IMR-90 (cell line): ENCODE measurements around the gene ADGRG2. TPM values are rescaled to one million over a fixed set of nuclear protein-coding genes. Genes with fewer than 3 reads are reported as not detected.

Experiments
- ATAC-seq: fragments of 200-7000 bp; cut with Tn5 transposase; 2 replicates; pipeline ENCODE4 v1.9.1; 2020; ENCODE audit warnings: low read depth, mild to moderate bottlenecking, moderate library complexity
- BruUV-seq: library from RNA; stranded (reverse); fragments of 400-500 nt; replicated peaks from 2 replicates; lab custom pipeline; 2021; lab: Mats Ljungman, UMichigan
- CTCF ChIA-PET: fragments of 300-600 bp; formaldehyde crosslinking; extraction: SDS; loops from one replicate; lab custom pipeline; 2021; ENCODE audit warnings: antibody characterized with exemption; lab: Yijun Ruan, JAX
- POLR2A ChIA-PET: fragments of 300-600 bp; sonication (Branson Sonifier 250); formaldehyde crosslinking; loops from one replicate; lab custom pipeline; 2022; ENCODE audit warnings: antibody characterized with exemption; ENCODE audit not compliant: unreplicated experiment; lab: Charles Lee
- DNase-seq: peaks from one replicate; pipeline ENCODE4 v3.0.0; 2013
- H2AFZ ChIP-seq: replicated peaks from 2 replicates; pipeline ENCODE3; 2013; ENCODE audit warnings: low read length, mild to moderate bottlenecking; ENCODE audit not compliant: poor library complexity
- H2AK5ac ChIP-seq: 2 replicates; pipeline ENCODE4 v1.6.1; 2013; ENCODE audit warnings: low read depth, low read length, inconsistent platforms
- H2AK9ac ChIP-seq: replicated peaks from 2 replicates; pipeline ENCODE3; 2013; ENCODE audit warnings: mild to moderate bottlenecking, low read depth, low read length, moderate library complexity; ENCODE audit not compliant: poor library complexity
- H2BK120ac ChIP-seq: 2 replicates; pipeline ENCODE4 v1.6.1; 2013; ENCODE audit warnings: low read depth, low read length, inconsistent platforms
- H2BK15ac ChIP-seq: 3 replicates; pipeline ENCODE4 v1.6.1; 2013; ENCODE audit warnings: low read depth, low read length, inconsistent platforms
- H2BK20ac ChIP-seq: 2 replicates; pipeline ENCODE4 v1.6.1; 2013; ENCODE audit warnings: low read depth, mild to moderate bottlenecking, inconsistent platforms, low read length, moderate library complexity
- H2BK5ac ChIP-seq: 2 replicates; pipeline ENCODE4 v1.6.1; 2013; ENCODE audit warnings: mild to moderate bottlenecking, low read depth, low read length, inconsistent platforms; ENCODE audit not compliant: poor library complexity, severe bottlenecking
- H3K14ac ChIP-seq: replicated peaks from 2 replicates; pipeline ENCODE4 v1.6.1; 2013; ENCODE audit warnings: low read depth, low read length, inconsistent platforms
- H3K18ac ChIP-seq: 2 replicates; pipeline ENCODE4 v1.6.1; 2013; ENCODE audit warnings: low read depth, low read length, control low read depth
- H3K23ac ChIP-seq: 2 replicates; pipeline ENCODE4 v1.6.1; 2013; ENCODE audit warnings: low read depth, low read length, inconsistent platforms
- H3K27ac ChIP-seq: 2 replicates; pipeline ENCODE4 v1.5.1; 2013; ENCODE audit warnings: mild to moderate bottlenecking, control low read depth, low read length; ENCODE audit not compliant: insufficient read depth
- H3K27me3 ChIP-seq: 2 replicates; pipeline ENCODE4 v1.6.1; 2013; ENCODE audit warnings: low read length; ENCODE audit not compliant: control insufficient read depth, insufficient read depth
- H3K36me3 ChIP-seq: 2 replicates; pipeline ENCODE4 v1.6.1; 2013; ENCODE audit warnings: low read length, mixed read lengths; ENCODE audit not compliant: control insufficient read depth, insufficient read depth
- H3K4ac ChIP-seq: 2 replicates; pipeline ENCODE4 v1.6.1; 2013; ENCODE audit warnings: low read depth, low read length, inconsistent platforms
- H3K4me1 ChIP-seq: 2 replicates; pipeline ENCODE4 v1.6.1; 2013; ENCODE audit warnings: low read length, mixed read lengths; ENCODE audit not compliant: control insufficient read depth, insufficient read depth
- H3K4me2 ChIP-seq: 2 replicates; pipeline ENCODE4 v1.6.1; 2013; ENCODE audit warnings: low read depth, mild to moderate bottlenecking, control low read depth, low read length, moderate library complexity
- H3K4me3 ChIP-seq: 2 replicates; pipeline ENCODE4 v1.5.1; 2013; ENCODE audit warnings: low read depth, mild to moderate bottlenecking, control low read depth, low read length, moderate library complexity; ENCODE audit not compliant: insufficient read depth
- H3K56ac ChIP-seq: 2 replicates; pipeline ENCODE4 v1.6.1; 2013; ENCODE audit warnings: low read length, inconsistent platforms; ENCODE audit not compliant: insufficient read depth; ENCODE audit errors: extremely low read depth
- H3K79me1 ChIP-seq, 2 experiments: 2 replicates each; pipeline ENCODE4 v1.6.1; 2013; ENCODE audit warnings: low read length in 2 of 2, inconsistent platforms in 1 of 2, low read depth in 1 of 2
- H3K9ac ChIP-seq: 2 replicates; pipeline ENCODE4 v1.6.1; 2013; ENCODE audit warnings: low read depth, low read length, control low read depth
- H3K9me1 ChIP-seq: 2 replicates; pipeline ENCODE4 v1.6.1; 2013; ENCODE audit warnings: low read length, inconsistent platforms; ENCODE audit not compliant: insufficient read depth
- H3K9me3 ChIP-seq: 2 replicates; pipeline ENCODE4 v1.6.1; 2013; ENCODE audit warnings: low read length; ENCODE audit not compliant: control insufficient read depth, insufficient read depth
- H4K20me1 ChIP-seq: 2 replicates; pipeline ENCODE4 v1.6.1; 2013; ENCODE audit warnings: low read length, inconsistent platforms; ENCODE audit not compliant: insufficient read depth
- H4K5ac ChIP-seq: 2 replicates; pipeline ENCODE4 v1.6.1; 2013; ENCODE audit warnings: mild to moderate bottlenecking, low read depth, low read length, control low read depth
- H4K8ac ChIP-seq, 2 experiments: 2 replicates each; pipeline ENCODE4 v1.6.1; 2013; ENCODE audit warnings: low read depth in 2 of 2, low read length in 2 of 2, control low read depth in 1 of 2, inconsistent platforms in 1 of 2
- H4K91ac ChIP-seq: 2 replicates; pipeline ENCODE4 v1.6.1; 2013; ENCODE audit warnings: low read depth, low read length, inconsistent platforms; ENCODE audit not compliant: insufficient read depth
- MXI1 ChIP-seq: IDR thresholded peaks from 2 replicates; pipeline ENCODE4 v1.6.1; 2012; ENCODE audit warnings: low read depth, mild to moderate bottlenecking, low read length, moderate library complexity, borderline replicate concordance
- RCOR1 ChIP-seq: IDR thresholded peaks from 2 replicates; pipeline ENCODE4 v1.6.1; 2012; ENCODE audit warnings: mild to moderate bottlenecking, low read length, improper control_type of control experiment; ENCODE audit not compliant: insufficient replicate concordance
- dilution Hi-C: fragments of 300-500 bp; cut with HindIII; formaldehyde crosslinking; loops from one replicate; pipeline ENCODE4 v1.14.3; 2018; ENCODE audit warnings: low sequenced_read_pairs; ENCODE audit not compliant: unreplicated experiment
- in situ Hi-C: fragments of 300-500 bp; cut with MboI; formaldehyde crosslinking; loops from 3 replicates; pipeline ENCODE4 v1.14.3; 2019; ENCODE audit warnings: low sequenced_read_pairs, inconsistent platforms, mixed read lengths
- intact Hi-C: fragments of 100-400 bp; cut with micrococcal nuclease; formaldehyde crosslinking; loops from 2 replicates; pipeline ENCODE4 v1.10.0; 2022
- polyA plus RNA-seq, 3 experiments: library from polyadenylated mRNA; depleted of rRNA; stranded (reverse); fragments of >200 nt; gene quantifications; 2 replicates each; pipeline ENCODE4 v1.2.3, GENCODE V29; 2012; ENCODE audit warnings: low replicate concordance in 1 of 3
- total RNA-seq: library from RNA; depleted of rRNA; stranded (reverse); fragments of >200 nt; gene quantifications from 2 replicates; pipeline ENCODE4 v1.2.3, GENCODE V29; 2012

Gene ADGRG2
- total and polyA plus RNA-seq, 2 of the 4 experiments (the other 2 are of a cell fraction) = under 0.01 to 0.07 TPM

- Histone ChIP-seq H3K18ac (no peak overlapping the region), H3K9me3 (no peaks in the 10 kb centered on the region), H2AK9ac (no peak overlapping the region), H3K56ac (no peak overlapping the region), H4K91ac (no peak overlapping the region), H3K4me3 (no peak overlapping the region), H2AK5ac (no peak overlapping the region), H2BK20ac (no peak overlapping the region), H2BK120ac (no peak overlapping the region), H4K5ac (no peak overlapping the region), H2BK15ac (no peak overlapping the region), H3K36me3 (no peaks in the 10 kb centered on the region), H3K14ac (no peak overlapping the region), H3K9ac (no peak overlapping the region), H3K79me1 (peaks cover 0 to 5% of the 10 kb centered on the region in 2 experiments; a peak in 2 of 4 replicates), H3K4me2 (no peak overlapping the region), H3K27me3 (no peaks in the 10 kb centered on the region), H3K27ac (no peak overlapping the region), H2BK5ac (no peak overlapping the region), H4K20me1 (no peaks in the 10 kb centered on the region), H3K9me1 (no peaks in the 10 kb centered on the region), H2AFZ (no peak overlapping the region), H3K23ac (no peak overlapping the region), H3K4me1 (no peaks in the 10 kb centered on the region), H3K4ac (no peak overlapping the region), H4K8ac (no peak overlapping the region)
- intact Hi-C loops = no loop called here
- POLR2A ChIA-PET = no interaction called here
- dilution Hi-C loops = no loop called here
- CTCF ChIA-PET = no interaction called here
- TF ChIP-seq MXI1 = no peak
- TF ChIP-seq RCOR1 = no peak
- in situ Hi-C loops = no loop called here
- DNase-seq = no peak
- no TSS peak for BruUV-seq
- ATAC-seq = no peak
Observed at GRCh38 chrX:18970465-18970864, 151.8 kb downstream of the ADGRG2 start.
